Endodermal cell (in vitro differentiated cells): Measurements from ENCODE around the gene RSBN1. TPM values are rescaled to one million over a fixed set of nuclear protein-coding genes. Genes with fewer than 3 reads are reported as not detected.

ENCODE experiments used
- DNase-seq: peaks from one replicate; pipeline ENCODE4 v3.0.0-alpha.2; 2017
- H3K27ac ChIP-seq: 2 replicates; pipeline ENCODE4 v1.5.1; 2013; ENCODE audit warnings: mild to moderate bottlenecking, low read depth, low read length, moderate library complexity
- H3K27me3 ChIP-seq: 2 replicates; pipeline ENCODE4 v1.6.1; 2013; ENCODE audit warnings: mild to moderate bottlenecking, low read length, moderate library complexity; ENCODE audit not compliant: insufficient read depth, control insufficient read depth, poor library complexity, severe bottlenecking
- H3K36me3 ChIP-seq: 2 replicates; pipeline ENCODE4 v1.7.0; 2013; ENCODE audit warnings: mild to moderate bottlenecking, low read length, moderate library complexity; ENCODE audit not compliant: control insufficient read depth, insufficient read depth
- H3K4me1 ChIP-seq: one replicate; pipeline ENCODE4 v1.7.0; 2013; ENCODE audit warnings: low read length; ENCODE audit not compliant: control insufficient read depth, insufficient read depth
- H3K4me3 ChIP-seq: 2 replicates; pipeline ENCODE4 v1.5.1; 2013; ENCODE audit warnings: mild to moderate bottlenecking, low read length, moderate library complexity
- H3K9ac ChIP-seq: 2 replicates; pipeline ENCODE4 v1.6.1; 2013; ENCODE audit warnings: mild to moderate bottlenecking, low read length, moderate library complexity; ENCODE audit not compliant: poor library complexity, severe bottlenecking; ENCODE audit errors: extremely low read depth
- H3K9me3 ChIP-seq: 2 replicates; pipeline ENCODE4 v1.6.1; 2013; ENCODE audit warnings: mild to moderate bottlenecking, low read length, moderate library complexity; ENCODE audit not compliant: control insufficient read depth
- H3K27ac Mint-ChIP-seq: 2 replicates; pipeline ENCODE4 v1.8.0; 2020; ENCODE audit warnings: mixed read lengths
- H3K27me3 Mint-ChIP-seq: 2 replicates; pipeline ENCODE4 v1.8.0; 2021; ENCODE audit warnings: mild to moderate bottlenecking, mixed read lengths; ENCODE audit not compliant: insufficient read depth
- H3K36me3 Mint-ChIP-seq: 2 replicates; pipeline ENCODE4 v1.8.0; 2020; ENCODE audit warnings: low read depth, mixed read lengths
- H3K4me1 Mint-ChIP-seq: 2 replicates; pipeline ENCODE4 v1.8.0; 2020; ENCODE audit warnings: mixed read lengths
- H3K4me3 Mint-ChIP-seq: 2 replicates; pipeline ENCODE4 v1.8.0; 2020; ENCODE audit warnings: mild to moderate bottlenecking, moderate library complexity, mixed read lengths
- H3K9me3 Mint-ChIP-seq: 2 replicates; pipeline ENCODE4 v1.8.0; 2020; ENCODE audit warnings: mild to moderate bottlenecking, mixed read lengths
- WGBS, 2 experiments: methylation state at CpG; one replicate each; pipeline versions ENCODE4 v1.1.5 to v1.1.7; 2013; ENCODE audit warnings: missing lambda C conversion rate in 2 of 2, mixed read lengths in 1 of 2; ENCODE audit not compliant: insufficient coverage in 1 of 2, insufficient read length in 1 of 2; 5-methylcytosine and 5-hydroxymethylcytosine counted together
- total RNA-seq, 2 donors: library from RNA; stranded (reverse); fragmentation: NEBNext Ultra II Directional in 1 of 2; extraction: Animal tissue kit (Norgen Biotek cat#: 25700) in 1 of 2; gene quantifications; 2 replicates in 1 of 2; 3 replicates in 1 of 2; pipeline ENCODE4 v1.2.1, GENCODE V29; 2021
- TF ChIP-seq, protein P1 (sequence below): fragments of 200-600 bp; sonication (generic); conservative IDR thresholded peaks from 2 replicates; pipeline ENCODE4 v1.5.0; 2021; ENCODE audit warnings: antibody characterized with exemption, mild to moderate bottlenecking

Gene RSBN1
- total RNA-seq, 2 donors from 2014 or later, result 13.7 to 17.5 TPM

DNA sequence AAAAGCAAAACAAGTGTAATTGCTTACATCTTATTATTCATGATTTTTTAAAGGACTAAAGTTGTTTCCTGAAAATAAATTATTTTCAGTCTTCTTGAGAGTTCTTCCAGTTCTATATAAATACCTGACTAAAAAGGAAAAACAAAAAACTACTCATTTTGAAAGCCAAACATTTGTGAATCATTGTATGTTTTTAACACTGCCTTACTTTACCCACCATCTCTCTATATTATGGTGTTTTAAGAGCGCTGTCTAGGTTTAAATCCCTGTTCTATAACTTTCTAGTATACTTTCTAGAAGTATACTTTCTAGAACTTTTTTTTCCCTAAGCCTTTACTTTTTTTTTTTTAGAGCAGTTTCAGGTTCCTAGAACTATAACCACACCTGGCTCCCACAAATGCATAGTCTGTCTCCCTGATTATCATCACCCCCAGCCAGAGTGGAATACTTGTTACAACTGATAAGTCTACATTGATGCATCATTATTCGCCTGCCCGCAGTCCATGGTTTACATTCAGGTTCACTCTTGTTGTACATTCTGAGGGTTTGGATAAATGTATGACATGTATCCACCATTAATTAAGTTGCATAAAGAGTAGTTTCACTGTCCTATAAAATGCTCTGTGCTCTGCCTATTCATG, 9.8 kb downstream of the RSBN1 start:
- H3K27ac Mint-ChIP-seq, result no peak overlapping the region
- no peaks in the 10 kb centered on the region for H3K27me3 ChIP-seq
- H3K4me3 ChIP-seq, result no peak overlapping the region
- no peak overlapping the region for H3K4me3 Mint-ChIP-seq
- no peak overlapping the region for H3K27ac ChIP-seq
- no peak overlapping the region for H3K9ac ChIP-seq
- peaks cover 3% of the 10 kb centered on the region for H3K4me1 ChIP-seq
- H3K9me3 Mint-ChIP-seq, result no peaks in the 10 kb centered on the region
- H3K27me3 Mint-ChIP-seq, result no peaks in the 10 kb centered on the region
- 67 to 98% methylated on average over 1 to 3 of the region's 3 CpGs for WGBS, 2 experiments
- H3K36me3 Mint-ChIP-seq, result peaks cover 15% of the 10 kb centered on the region
- peaks cover 5% of the 10 kb centered on the region for H3K36me3 ChIP-seq
- DNase-seq, result no peak
- no peaks in the 10 kb centered on the region for H3K9me3 ChIP-seq
- TF ChIP-seq, protein P1, sequence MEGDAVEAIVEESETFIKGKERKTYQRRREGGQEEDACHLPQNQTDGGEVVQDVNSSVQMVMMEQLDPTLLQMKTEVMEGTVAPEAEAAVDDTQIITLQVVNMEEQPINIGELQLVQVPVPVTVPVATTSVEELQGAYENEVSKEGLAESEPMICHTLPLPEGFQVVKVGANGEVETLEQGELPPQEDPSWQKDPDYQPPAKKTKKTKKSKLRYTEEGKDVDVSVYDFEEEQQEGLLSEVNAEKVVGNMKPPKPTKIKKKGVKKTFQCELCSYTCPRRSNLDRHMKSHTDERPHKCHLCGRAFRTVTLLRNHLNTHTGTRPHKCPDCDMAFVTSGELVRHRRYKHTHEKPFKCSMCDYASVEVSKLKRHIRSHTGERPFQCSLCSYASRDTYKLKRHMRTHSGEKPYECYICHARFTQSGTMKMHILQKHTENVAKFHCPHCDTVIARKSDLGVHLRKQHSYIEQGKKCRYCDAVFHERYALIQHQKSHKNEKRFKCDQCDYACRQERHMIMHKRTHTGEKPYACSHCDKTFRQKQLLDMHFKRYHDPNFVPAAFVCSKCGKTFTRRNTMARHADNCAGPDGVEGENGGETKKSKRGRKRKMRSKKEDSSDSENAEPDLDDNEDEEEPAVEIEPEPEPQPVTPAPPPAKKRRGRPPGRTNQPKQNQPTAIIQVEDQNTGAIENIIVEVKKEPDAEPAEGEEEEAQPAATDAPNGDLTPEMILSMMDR, result no peak
- H3K4me1 Mint-ChIP-seq, result peaks cover 9% of the 10 kb centered on the region

DNA sequence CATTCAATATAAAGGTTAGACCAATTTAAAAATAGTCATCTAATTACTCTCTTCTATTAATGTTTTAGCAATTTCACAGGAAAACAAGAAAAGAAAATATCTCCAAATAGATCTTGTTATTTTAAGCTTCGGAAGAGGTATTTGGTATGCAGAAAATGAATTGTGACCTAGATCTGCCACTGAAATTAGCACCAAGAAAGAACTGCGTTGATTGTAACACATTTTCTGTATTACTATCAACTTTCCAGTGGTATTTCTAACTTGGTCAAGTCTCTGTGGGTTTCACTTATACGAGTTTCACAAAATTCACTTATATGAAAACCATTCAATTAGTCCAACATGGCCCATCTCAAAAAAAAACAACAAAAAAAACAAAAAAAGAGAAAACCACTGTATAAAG, 11.8 kb downstream of the RSBN1 start:
- Mint-ChIP-seq H3K4me3 (no peak overlapping the region), H3K9me3 (no peaks in the 10 kb centered on the region), H3K36me3 (peaks cover 19% of the 10 kb centered on the region), H3K27me3 (no peaks in the 10 kb centered on the region), H3K4me1 (peaks cover 9% of the 10 kb centered on the region), H3K27ac (no peak overlapping the region)
- H3K4me1 ChIP-seq, result peaks cover 3% of the 10 kb centered on the region
- peaks cover 21% of the 10 kb centered on the region for H3K36me3 ChIP-seq
- no peaks in the 10 kb centered on the region for H3K27me3 ChIP-seq
- no peak overlapping the region for H3K27ac ChIP-seq
- no peak overlapping the region for H3K4me3 ChIP-seq
- TF ChIP-seq, protein P1, result no peak
- 91 to 100% methylated on average over 2 to 3 of the region's 3 CpGs for WGBS, 2 experiments
- H3K9me3 ChIP-seq, result no peaks in the 10 kb centered on the region
- no peak for DNase-seq
- no peak overlapping the region for H3K9ac ChIP-seq

DNA sequence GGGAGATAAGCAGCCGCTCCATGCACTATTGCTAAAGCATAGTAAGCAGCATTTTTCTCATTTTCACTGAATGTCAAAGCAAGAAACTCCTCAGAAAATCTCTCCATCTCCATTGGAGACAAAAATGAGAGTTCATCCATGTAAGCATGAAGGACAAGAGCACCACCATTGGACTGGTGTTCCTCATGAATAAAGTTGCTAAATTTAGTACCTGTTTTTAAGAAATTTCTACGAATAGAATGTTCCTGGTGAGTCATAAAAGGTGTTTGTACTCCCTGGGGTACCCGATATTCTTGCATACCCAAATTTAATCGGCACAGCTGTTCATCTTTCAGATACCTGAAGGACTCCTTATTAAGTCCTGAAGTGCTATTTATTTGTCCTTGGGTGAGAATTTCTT, 14.8 kb downstream of the RSBN1 start:
- H3K27ac Mint-ChIP-seq, result no peak overlapping the region
- H3K4me3 ChIP-seq, result no peak overlapping the region
- H3K27me3 Mint-ChIP-seq, result no peaks in the 10 kb centered on the region
- H3K9me3 ChIP-seq, result no peaks in the 10 kb centered on the region
- H3K4me1 Mint-ChIP-seq, result peaks cover 1% of the 10 kb centered on the region
- H3K9ac ChIP-seq, result no peak overlapping the region
- peaks cover 34% of the 10 kb centered on the region for H3K36me3 ChIP-seq
- H3K9me3 Mint-ChIP-seq, result no peaks in the 10 kb centered on the region
- H3K4me1 ChIP-seq, result no peaks in the 10 kb centered on the region
- no peak overlapping the region for H3K4me3 Mint-ChIP-seq
- DNase-seq, result no peak
- no peaks in the 10 kb centered on the region for H3K27me3 ChIP-seq
- H3K27ac ChIP-seq, result no peak overlapping the region
- WGBS, 2 experiments, result 94 to 97% methylated on average over 3 to 4 of the region's 4 CpGs
- H3K36me3 Mint-ChIP-seq, result peaks cover 24% of the 10 kb centered on the region
- TF ChIP-seq, protein P1, result no peak
